ENCODE data around the gene SPAAR. TPM values are rescaled to one million over a fixed set of nuclear protein-coding genes. Genes with fewer than 3 reads are reported as not detected.

SPAAR gene
- total RNA-seq, 2 donors from 2014 or later = 3.8 to 6.3 TPM

DNA sequence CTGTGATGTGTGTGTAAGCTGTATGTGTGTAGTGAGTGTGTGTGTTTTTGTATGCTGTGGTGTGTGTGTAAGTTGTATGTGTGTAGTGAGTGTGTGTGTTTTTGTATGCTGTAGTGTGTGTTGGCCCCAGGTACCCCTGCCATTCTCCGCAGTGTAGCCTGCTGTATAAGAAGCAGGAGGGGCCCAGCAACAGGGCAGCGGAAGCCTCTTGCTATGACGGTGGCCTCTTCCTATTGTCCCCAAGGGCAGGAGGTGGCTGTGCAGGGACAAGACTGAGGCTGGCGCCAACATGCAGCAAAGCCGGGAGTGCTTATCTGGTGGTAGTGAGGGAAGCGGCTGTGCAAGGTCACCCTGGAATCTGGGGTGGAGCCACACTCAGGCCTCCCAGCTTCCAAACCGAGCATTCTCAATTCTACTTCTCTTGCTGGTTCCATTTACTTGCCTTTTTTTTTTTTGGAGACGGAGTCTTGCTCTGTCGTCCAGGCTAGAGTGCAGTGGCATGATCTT lies 5.1 kb downstream of the SPAAR start:
- TF ChIP-seq, protein P1, sequence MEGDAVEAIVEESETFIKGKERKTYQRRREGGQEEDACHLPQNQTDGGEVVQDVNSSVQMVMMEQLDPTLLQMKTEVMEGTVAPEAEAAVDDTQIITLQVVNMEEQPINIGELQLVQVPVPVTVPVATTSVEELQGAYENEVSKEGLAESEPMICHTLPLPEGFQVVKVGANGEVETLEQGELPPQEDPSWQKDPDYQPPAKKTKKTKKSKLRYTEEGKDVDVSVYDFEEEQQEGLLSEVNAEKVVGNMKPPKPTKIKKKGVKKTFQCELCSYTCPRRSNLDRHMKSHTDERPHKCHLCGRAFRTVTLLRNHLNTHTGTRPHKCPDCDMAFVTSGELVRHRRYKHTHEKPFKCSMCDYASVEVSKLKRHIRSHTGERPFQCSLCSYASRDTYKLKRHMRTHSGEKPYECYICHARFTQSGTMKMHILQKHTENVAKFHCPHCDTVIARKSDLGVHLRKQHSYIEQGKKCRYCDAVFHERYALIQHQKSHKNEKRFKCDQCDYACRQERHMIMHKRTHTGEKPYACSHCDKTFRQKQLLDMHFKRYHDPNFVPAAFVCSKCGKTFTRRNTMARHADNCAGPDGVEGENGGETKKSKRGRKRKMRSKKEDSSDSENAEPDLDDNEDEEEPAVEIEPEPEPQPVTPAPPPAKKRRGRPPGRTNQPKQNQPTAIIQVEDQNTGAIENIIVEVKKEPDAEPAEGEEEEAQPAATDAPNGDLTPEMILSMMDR (IDR thresholded peaks at IDR 0.05) = no peak
- Histone ChIP-seq H3K9me3 (no peaks in the 10 kb centered on the region), H3K27me3 (no peaks in the 10 kb centered on the region), H3K4me1 (peaks cover 0 to 80% of the 10 kb centered on the region in 2 donors), H3K4me3 (no peak overlapping the region), H3K27ac (peak overlapping the region; percentile 64 to 73), H3K36me3 (no peaks in the 10 kb centered on the region)
- DNase-seq (ENCODE audit: low spot score) = peak; percentile 85

- H3K27me3 ChIP-seq = no peaks in the 10 kb centered on the region
- H3K9me3 ChIP-seq = no peaks in the 10 kb centered on the region
- H3K4me3 ChIP-seq = no peak overlapping the region
- DNase-seq (ENCODE audit: low spot score) = no peak
- TF ChIP-seq, protein P1 (IDR thresholded peaks at IDR 0.05) = no peak
- no peaks in the 10 kb centered on the region for H3K36me3 ChIP-seq
- peak overlapping the region; percentile 48 to 73 for H3K27ac ChIP-seq
- peaks cover 0 to 76% of the 10 kb centered on the region in 2 donors for H3K4me1 ChIP-seq
These were observed 6.5 kb downstream of the SPAAR start for GRCh38 chr9:35915681-35916294.

GRCh38 chr9:35917261-35917660 lies 8.0 kb downstream of the SPAAR start:
- Histone ChIP-seq H3K27ac (peak overlapping the region; percentile 52 to 73), H3K36me3 (no peaks in the 10 kb centered on the region), H3K4me1 (peaks cover 0 to 64% of the 10 kb centered on the region in 2 donors), H3K27me3 (no peaks in the 10 kb centered on the region), H3K4me3 (no peak overlapping the region), H3K9me3 (no peaks in the 10 kb centered on the region)
- DNase-seq (ENCODE audit: low spot score) = no peak
- TF ChIP-seq, protein P1 (IDR thresholded peaks at IDR 0.05) = no peak

DNA sequence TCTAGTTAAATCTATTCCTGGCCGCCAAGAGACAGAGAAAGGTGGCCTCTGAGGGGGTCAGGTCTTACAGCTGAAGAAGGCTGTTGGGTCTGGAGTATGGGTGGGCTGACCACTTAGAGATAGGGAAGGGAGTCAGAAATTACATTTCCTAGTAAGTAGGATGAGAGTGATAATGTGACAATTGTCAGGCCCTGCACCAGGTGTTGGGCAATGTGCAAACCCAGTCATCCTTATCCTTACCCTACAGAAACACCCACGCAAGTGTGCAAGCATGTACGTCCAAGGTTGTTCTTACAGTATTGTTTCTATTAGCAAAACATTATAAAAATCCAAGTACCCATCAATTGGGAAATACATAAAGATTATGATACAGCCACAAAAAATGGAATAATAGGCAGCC lies 9.5 kb downstream of the SPAAR start:
- no peaks in the 10 kb centered on the region for H3K27me3 ChIP-seq
- no peaks in the 10 kb centered on the region for H3K36me3 ChIP-seq
- H3K9me3 ChIP-seq = no peaks in the 10 kb centered on the region
- no peak overlapping the region for H3K4me3 ChIP-seq
- TF ChIP-seq, protein P1 (IDR thresholded peaks at IDR 0.05) = no peak
- peaks cover 0 to 60% of the 10 kb centered on the region in 2 donors for H3K4me1 ChIP-seq
- peak overlapping the region; percentile 52 to 73 for H3K27ac ChIP-seq
- no peak for DNase-seq (ENCODE audit: low spot score)

DNA sequence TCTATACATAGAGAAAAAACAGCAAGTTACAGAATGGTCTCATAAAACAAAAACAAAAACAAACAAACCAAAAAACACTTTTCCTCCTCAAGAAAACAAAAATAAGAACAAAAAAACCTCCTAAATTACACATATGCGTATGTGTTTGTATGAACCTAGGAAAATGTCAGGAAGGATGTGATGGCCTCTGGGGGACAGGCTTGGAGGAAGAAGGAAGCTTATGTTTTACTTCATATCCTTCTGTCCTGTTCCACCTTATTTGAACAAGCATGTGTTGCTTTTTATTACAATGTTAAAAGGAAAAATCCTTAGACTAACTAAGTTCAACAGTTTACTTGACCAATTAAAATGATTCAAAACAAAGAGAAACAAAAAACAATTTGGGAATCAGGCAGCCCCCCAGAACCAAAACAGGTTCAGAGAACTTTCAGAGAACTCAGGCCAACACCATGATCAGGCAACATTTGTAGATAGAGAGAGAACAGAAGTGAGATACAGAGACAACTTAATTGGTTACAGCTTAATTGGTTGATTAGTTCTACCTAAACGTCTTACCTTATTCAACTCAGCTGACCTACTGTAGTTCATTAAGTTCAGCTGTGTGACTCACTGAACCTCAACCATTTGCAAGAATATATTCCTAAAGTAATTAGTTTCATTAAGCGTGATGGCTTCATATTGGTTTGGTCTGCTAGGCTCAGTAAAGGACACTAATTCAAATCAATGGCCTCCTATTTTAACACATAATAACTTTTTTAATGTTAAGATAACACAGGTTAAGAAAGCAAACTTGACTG lies 10.1 kb downstream of the SPAAR start:
- DNase-seq (ENCODE audit: low spot score) = no peak
- Histone ChIP-seq H3K4me3 (no peak overlapping the region), H3K9me3 (no peaks in the 10 kb centered on the region), H3K27me3 (no peaks in the 10 kb centered on the region), H3K36me3 (no peaks in the 10 kb centered on the region), H3K27ac (peak overlapping the region; percentile 52 to 73), H3K4me1 (peaks cover 0 to 61% of the 10 kb centered on the region in 2 donors)
- TF ChIP-seq, protein P1 (IDR thresholded peaks at IDR 0.05) = no peak
